AG10803 (cell line): ENCODE results near the gene PRR5.

ENCODE experiments used
- DNase-seq: peaks from one replicate; pipeline ENCODE4 v3.0.0; 2010; ENCODE audit warnings: low read depth
- H3K4me3 ChIP-seq: 2 replicates; pipeline ENCODE4 v1.5.1; 2011; ENCODE audit warnings: mild to moderate bottlenecking, low read length, control low read depth
- CTCF ChIP-seq: conservative IDR thresholded peaks from 2 replicates; pipeline ENCODE4 v1.5.1; 2011; ENCODE audit warnings: mild to moderate bottlenecking, low read length, control low read depth, inconsistent platforms

The PRR5 gene

GRCh38 chr22:44731357-44731970 is 29.5 kb downstream of the PRR5 start:
- TF ChIP-seq CTCF, result no peak
- no peak overlapping the region for H3K4me3 ChIP-seq
- DNase-seq, result no peak

- no peak for TF ChIP-seq CTCF
- DNase-seq, result no peak
- no peak overlapping the region for H3K4me3 ChIP-seq
These were observed 30.1 kb downstream of the PRR5 start for GRCh38 chr22:44732017-44732561.

- TF ChIP-seq CTCF, result no peak
- no peak for DNase-seq
- no peak overlapping the region for H3K4me3 ChIP-seq
These were observed 30.7 kb downstream of the PRR5 start for GRCh38 chr22:44732661-44733060.

GRCh38 chr22:44733426-44734106 is 31.6 kb downstream of the PRR5 start:
- no peak for DNase-seq
- no peak overlapping the region for H3K4me3 ChIP-seq
- no peak for TF ChIP-seq CTCF

GRCh38 chr22:44734278-44734677 is 32.3 kb downstream of the PRR5 start:
- DNase-seq, result no peak
- TF ChIP-seq CTCF, result no peak
- no peak overlapping the region for H3K4me3 ChIP-seq

GRCh38 chr22:44734801-44735517 is 33.0 kb downstream of the PRR5 start:
- no peak for TF ChIP-seq CTCF
- no peak overlapping the region for H3K4me3 ChIP-seq
- DNase-seq, result no peak
